Neuron (in vitro differentiated cells): ENCODE measurements around the gene HCFC1.
"Not testable (repeated sequence)": the region's sequence is repeated elsewhere in the genome, so short reads cannot be mapped to it uniquely, and the experiment has no call there.

ENCODE experiments used
- H2AFZ ChIP-seq: one replicate; pipeline ENCODE4 v1.6.1; 2013; ENCODE audit warnings: low read depth, mild to moderate bottlenecking, inconsistent platforms, low read length, moderate library complexity
- H3K27me3 ChIP-seq: one replicate; pipeline ENCODE4 v1.6.1; 2013; ENCODE audit warnings: low read length; ENCODE audit not compliant: insufficient read depth
- H3K36me3 ChIP-seq: one replicate; pipeline ENCODE4 v1.6.1; 2013; ENCODE audit warnings: low read length; ENCODE audit not compliant: insufficient read depth
- H3K4me1 ChIP-seq: one replicate; pipeline ENCODE4 v1.6.1; 2013; ENCODE audit warnings: low read length; ENCODE audit not compliant: insufficient read depth
- H3K4me3 ChIP-seq: 2 replicates; pipeline ENCODE4 v1.5.1; 2013; ENCODE audit warnings: mild to moderate bottlenecking, low read length, moderate library complexity
- H3K9me3 ChIP-seq: one replicate; pipeline ENCODE4 v1.6.1; 2013; ENCODE audit warnings: low read length

Gene HCFC1

GRCh38 chrX:153994398-153994797, 22.8 kb upstream of the HCFC1 start:
- H2AFZ ChIP-seq, H3K9me3 ChIP-seq, H3K36me3 ChIP-seq, H3K4me3 ChIP-seq, H3K4me1 ChIP-seq: not testable (repeated sequence)
- peaks cover 18% of the 10 kb centered on the region for H3K27me3 ChIP-seq

- no peak overlapping the region for H3K4me3 ChIP-seq
- no peaks in the 10 kb centered on the region for H3K4me1 ChIP-seq
- peaks cover 16% of the 10 kb centered on the region for H3K27me3 ChIP-seq
- H2AFZ ChIP-seq = no peak overlapping the region
- no peaks in the 10 kb centered on the region for H3K36me3 ChIP-seq
- peaks cover 4% of the 10 kb centered on the region for H3K9me3 ChIP-seq
Measured at GRCh38 chrX:153993978-153994377, 22.4 kb upstream of the HCFC1 start.

- Histone ChIP-seq H3K36me3 (no peaks in the 10 kb centered on the region), H3K4me3 (no peak overlapping the region), H3K4me1 (no peaks in the 10 kb centered on the region), H2AFZ (no peak overlapping the region), H3K27me3 (peaks cover 16% of the 10 kb centered on the region), H3K9me3 (peaks cover 4% of the 10 kb centered on the region)
Measured at GRCh38 chrX:153993079-153993478, 21.5 kb upstream of the HCFC1 start.

- no peak overlapping the region for H2AFZ ChIP-seq
- peaks cover 9% of the 10 kb centered on the region for H3K27me3 ChIP-seq
- H3K4me1 ChIP-seq = no peaks in the 10 kb centered on the region
Measured at GRCh38 chrX:153992180-153992579, 20.6 kb upstream of the HCFC1 start.

GRCh38 chrX:153991013-153991580, 19.5 kb upstream of the HCFC1 start:
- Histone ChIP-seq H3K4me3 (no peak overlapping the region), H2AFZ (no peak overlapping the region), H3K4me1 (no peaks in the 10 kb centered on the region)

More at GRCh38 chrX:153992180-153992579, 20.6 kb upstream of the HCFC1 start:
- Histone ChIP-seq H3K36me3 (no peaks in the 10 kb centered on the region), H3K9me3 (peaks cover 4% of the 10 kb centered on the region), H3K4me3 (no peak overlapping the region)

GRCh38 chrX:153989973-153990655, 18.5 kb upstream of the HCFC1 start:
- Histone ChIP-seq H3K27me3 (peaks cover 4% of the 10 kb centered on the region), H3K9me3 (peaks cover 4% of the 10 kb centered on the region), H3K4me1 (no peaks in the 10 kb centered on the region), H3K4me3 (no peak overlapping the region), H3K36me3 (no peaks in the 10 kb centered on the region), H2AFZ (no peak overlapping the region)

More at GRCh38 chrX:153991013-153991580, 19.5 kb upstream of the HCFC1 start:
- peaks cover 4% of the 10 kb centered on the region for H3K27me3 ChIP-seq
- no peaks in the 10 kb centered on the region for H3K36me3 ChIP-seq
- H3K9me3 ChIP-seq = peaks cover 4% of the 10 kb centered on the region

- H3K27me3 ChIP-seq = peaks cover 6% of the 10 kb centered on the region
- H3K36me3 ChIP-seq = no peaks in the 10 kb centered on the region
- no peak overlapping the region for H3K4me3 ChIP-seq
- peaks cover 4% of the 10 kb centered on the region for H3K9me3 ChIP-seq
- no peaks in the 10 kb centered on the region for H3K4me1 ChIP-seq
- H2AFZ ChIP-seq = no peak overlapping the region
Measured at GRCh38 chrX:153988493-153988892, 16.9 kb upstream of the HCFC1 start.

GRCh38 chrX:153984351-153985178, 12.9 kb upstream of the HCFC1 start:
- no peaks in the 10 kb centered on the region for H3K9me3 ChIP-seq
- no peak overlapping the region for H3K4me3 ChIP-seq
- no peaks in the 10 kb centered on the region for H3K36me3 ChIP-seq

GRCh38 chrX:153983321-153983801, 11.7 kb upstream of the HCFC1 start:
- Histone ChIP-seq H3K36me3 (no peaks in the 10 kb centered on the region), H3K9me3 (no peaks in the 10 kb centered on the region), H3K4me3 (no peak overlapping the region), H3K4me1 (no peaks in the 10 kb centered on the region), H3K27me3 (peaks cover 6% of the 10 kb centered on the region), H2AFZ (no peak overlapping the region)

More at GRCh38 chrX:153984351-153985178, 12.9 kb upstream of the HCFC1 start:
- peaks cover 6% of the 10 kb centered on the region for H3K27me3 ChIP-seq
- no peak overlapping the region for H2AFZ ChIP-seq
- H3K4me1 ChIP-seq = no peaks in the 10 kb centered on the region

GRCh38 chrX:153981771-153982533, 10.3 kb upstream of the HCFC1 start:
- H3K4me3 ChIP-seq = no peak overlapping the region
- no peaks in the 10 kb centered on the region for H3K4me1 ChIP-seq
- H3K27me3 ChIP-seq = peaks cover 6% of the 10 kb centered on the region
- H2AFZ ChIP-seq = no peak overlapping the region
- H3K36me3 ChIP-seq = no peaks in the 10 kb centered on the region
- H3K9me3 ChIP-seq = no peaks in the 10 kb centered on the region

GRCh38 chrX:153981231-153981630, 9.6 kb upstream of the HCFC1 start:
- no peaks in the 10 kb centered on the region for H3K9me3 ChIP-seq
- H3K4me3 ChIP-seq = no peak overlapping the region
- no peaks in the 10 kb centered on the region for H3K36me3 ChIP-seq
- no peaks in the 10 kb centered on the region for H3K4me1 ChIP-seq
- peaks cover 6% of the 10 kb centered on the region for H3K27me3 ChIP-seq
- H2AFZ ChIP-seq = no peak overlapping the region

GRCh38 chrX:153980394-153980793, 8.8 kb upstream of the HCFC1 start:
- not testable (repeated sequence) for H3K4me1 ChIP-seq, H3K4me3 ChIP-seq, H3K9me3 ChIP-seq, H2AFZ ChIP-seq, H3K27me3 ChIP-seq, H3K36me3 ChIP-seq
